Measurements from ENCODE around the gene RNF31.

- TF ChIP-seq CTCF (IDR thresholded peaks at IDR 0.05) = no peak
- no peak for TF ChIP-seq POLR2A (IDR thresholded peaks at IDR 0.05)
Observed at GRCh38 chr14:24100197-24100981, 46.9 kb upstream of the RNF31 start.
